Upper lobe of left lung (tissue), 6 donors: ENCODE results near the gene SPATA16. TPM values are rescaled to one million over a fixed set of nuclear protein-coding genes. Genes with fewer than 3 reads are reported as not detected.

Experiments
- ATAC-seq, 2 donors: fragments of 200-7000 bp; cut with Tn5 transposase; one replicate each; pipeline ENCODE4 v1.9.1; 2022; ENCODE audit warnings: mild to moderate bottlenecking in 2 of 2, moderate library complexity in 2 of 2; ENCODE audit not compliant: low FRiP score in 2 of 2
- DNase-seq, 2 donors: peaks; one replicate each; pipeline ENCODE4 v3.0.0-alpha.2; 2019 to 2020
- H3K27ac ChIP-seq, 4 donors: fragments of 200-600 bp; sonication (generic); one replicate each; pipeline ENCODE4 v1.5.1; 2016 to 2019
- H3K27me3 ChIP-seq, 4 donors: fragments of 200-600 bp; sonication (generic); one replicate each; pipeline ENCODE4 v1.5.1; 2017 to 2019
- H3K36me3 ChIP-seq, 4 donors: fragments of 200-600 bp; sonication (generic); one replicate each; pipeline ENCODE4 v1.5.1; 2016 to 2019
- H3K4me1 ChIP-seq, 4 donors: fragments of 200-600 bp; sonication (generic); one replicate each; pipeline ENCODE4 v1.5.1; 2018 to 2019
- H3K4me3 ChIP-seq, 4 donors: fragments of 200-600 bp; sonication (generic); one replicate each; pipeline ENCODE4 v1.5.1; 2017 to 2019; ENCODE audit warnings: mild to moderate bottlenecking in 2 of 4, moderate library complexity in 1 of 4
- H3K9me3 ChIP-seq, 4 donors: fragments of 200-600 bp; sonication (generic); one replicate each; pipeline ENCODE4 v1.5.1; 2018 to 2019
- CTCF ChIP-seq, 6 experiments: fragments of 450-650 bp in 4 of 6; fragments of 200-600 bp in 2 of 6; sonication (generic) in 2 of 6; IDR thresholded peaks; one replicate each; pipeline ENCODE4 v1.5.1; 2016 to 2019; ENCODE audit warnings: antibody characterized with exemption in 6 of 6
- EP300 ChIP-seq, 4 donors: sonication (generic); formaldehyde crosslinking; IDR thresholded peaks; one replicate each; pipeline ENCODE4 v1.5.1; 2017; ENCODE audit warnings: antibody characterized with exemption in 4 of 4, control low read depth in 2 of 4
- POLR2A ChIP-seq, 4 donors: fragments of 450-650 bp; IDR thresholded peaks; one replicate each; pipeline ENCODE4 v1.5.1; 2016 to 2017; ENCODE audit warnings: antibody characterized with exemption in 4 of 4, mild to moderate bottlenecking in 2 of 4
- POLR2AphosphoS5 ChIP-seq, 2 donors: sonication (generic); formaldehyde crosslinking; IDR thresholded peaks; one replicate each; pipeline ENCODE4 v1.5.1; 2017; ENCODE audit warnings: antibody characterized with exemption in 2 of 2
- WGBS, 2 donors: methylation state at CpG; one replicate each; pipeline ENCODE4 v1.1.5; 2017 to 2018; 5-methylcytosine and 5-hydroxymethylcytosine counted together
- total RNA-seq, 6 donors: library from RNA; depleted of rRNA in 4 of 6; stranded (reverse); fragments of >200 nt in 4 of 6; gene quantifications; one replicate each; pipeline versions ENCODE4 v1.1.0 to v1.2.1, GENCODE V29; 2016 to 2021
- donor health status: DM: no; HTN: no; CAD: no; lungs with moderate emphysema.
- donor health status: DM: no; HTN: yes; CAD: no; lungs with severe emphysema.

The SPATA16 gene
- total RNA-seq, 6 donors from 2014 or later, result not detected

- TF ChIP-seq CTCF (IDR thresholded peaks at IDR 0.05) (no peak), POLR2A (IDR thresholded peaks at IDR 0.05) (no peak), POLR2AphosphoS5 (IDR thresholded peaks at IDR 0.05) (no peak), EP300 (IDR thresholded peaks at IDR 0.05) (no peak)
- no peak for DNase-seq
- H3K27me3 ChIP-seq, result no peaks in the 10 kb centered on the region
- no peak overlapping the region for H3K4me3 ChIP-seq
- no peaks in the 10 kb centered on the region for H3K9me3 ChIP-seq
- no peak overlapping the region for H3K27ac ChIP-seq
- WGBS, 2 donors, result 92 to 96% methylated on average over 3 of the region's 3 CpGs
- no peaks in the 10 kb centered on the region for H3K36me3 ChIP-seq
- ATAC-seq, result no peak
- no peaks in the 10 kb centered on the region for H3K4me1 ChIP-seq
These were observed 50.5 kb downstream of the SPATA16 start for GRCh38 chr3:173090492-173090891.

GRCh38 chr3:173089283-173089682 is 51.8 kb downstream of the SPATA16 start:
- Histone ChIP-seq H3K4me3 (no peak overlapping the region), H3K27me3 (no peaks in the 10 kb centered on the region), H3K4me1 (no peaks in the 10 kb centered on the region), H3K27ac (no peak overlapping the region), H3K36me3 (no peaks in the 10 kb centered on the region), H3K9me3 (no peaks in the 10 kb centered on the region)
- DNase-seq (no peak), ATAC-seq (no peak)
- TF ChIP-seq CTCF (IDR thresholded peaks at IDR 0.05) (no peak), POLR2AphosphoS5 (IDR thresholded peaks at IDR 0.05) (no peak), EP300 (IDR thresholded peaks at IDR 0.05) (no peak), POLR2A (IDR thresholded peaks at IDR 0.05) (no peak)
- WGBS, 2 donors, result 50 to 60% methylated on average over 6 of the region's 6 CpGs

- no peaks in the 10 kb centered on the region for H3K27me3 ChIP-seq
- no peak overlapping the region for H3K4me3 ChIP-seq
- peaks cover 0 to 2% (median 0%) of the 10 kb centered on the region in 4 donors for H3K9me3 ChIP-seq
- DNase-seq (no peak), ATAC-seq (no peak)
- no peaks in the 10 kb centered on the region for H3K4me1 ChIP-seq
- H3K36me3 ChIP-seq, result no peaks in the 10 kb centered on the region
- TF ChIP-seq POLR2AphosphoS5 (IDR thresholded peaks at IDR 0.05), result no peak
- TF ChIP-seq EP300 (IDR thresholded peaks at IDR 0.05), result no peak
- 64 to 67% methylated on average over 4 of the region's 4 CpGs for WGBS, 2 donors
- no peak overlapping the region for H3K27ac ChIP-seq
These were observed 62.5 kb downstream of the SPATA16 start for GRCh38 chr3:173078525-173078924.

GRCh38 chr3:173066044-173067004 is 74.7 kb downstream of the SPATA16 start:
- no peaks in the 10 kb centered on the region for H3K4me1 ChIP-seq
- no peak for TF ChIP-seq CTCF (IDR thresholded peaks at IDR 0.05)
- no peak for TF ChIP-seq POLR2AphosphoS5 (IDR thresholded peaks at IDR 0.05)
- TF ChIP-seq EP300 (IDR thresholded peaks at IDR 0.05), result no peak
- no peak for TF ChIP-seq POLR2A (IDR thresholded peaks at IDR 0.05)
- no peaks in the 10 kb centered on the region for H3K9me3 ChIP-seq
- no peaks in the 10 kb centered on the region for H3K27me3 ChIP-seq
- no peaks in the 10 kb centered on the region for H3K36me3 ChIP-seq
- H3K4me3 ChIP-seq, result no peak overlapping the region
- H3K27ac ChIP-seq, result no peak overlapping the region
- no peak for DNase-seq
- ATAC-seq, result peak in 1 of 2 donors; percentile 15
- 46 to 49% methylated on average over 1 to 4 of the region's 4 CpGs for WGBS, 2 donors

- Histone ChIP-seq H3K9me3 (no peaks in the 10 kb centered on the region), H3K27ac (no peak overlapping the region), H3K4me1 (no peaks in the 10 kb centered on the region), H3K36me3 (no peaks in the 10 kb centered on the region), H3K4me3 (no peak overlapping the region), H3K27me3 (no peaks in the 10 kb centered on the region)
- TF ChIP-seq POLR2A (IDR thresholded peaks at IDR 0.05), result no peak
- no peak for TF ChIP-seq POLR2AphosphoS5 (IDR thresholded peaks at IDR 0.05)
- TF ChIP-seq EP300 (IDR thresholded peaks at IDR 0.05), result no peak
- no peak for TF ChIP-seq CTCF (IDR thresholded peaks at IDR 0.05)
- peak in 1 of 2 donors; percentile 30 for ATAC-seq
- 37 to 50% methylated on average over 3 of the region's 3 CpGs for WGBS, 2 donors
- DNase-seq, result no peak
These were observed 75.5 kb downstream of the SPATA16 start for GRCh38 chr3:173065543-173065981.
